Esophagus squamous epithelium (tissue), 5 donors: ENCODE data around the gene LRRC73. TPM values are rescaled to one million over a fixed set of nuclear protein-coding genes. Genes with fewer than 3 reads are reported as not detected.
A peak's percentile ranks its signal among the peaks of the same experiment; 100 is the strongest.

ENCODE experiments used
- DNase-seq: peaks from one replicate; lab custom pipeline; 2025; lab: John Stamatoyannopoulos, UW
- H3K27ac ChIP-seq, 4 donors: fragments of 200-600 bp; sonication (generic); one replicate each; pipeline ENCODE4 v1.5.1; 2016 to 2019; ENCODE audit warnings: mild to moderate bottlenecking in 1 of 4
- H3K27me3 ChIP-seq, 4 donors: fragments of 200-600 bp; sonication (generic); 1 replicate in 3 of 4; 2 replicates in 1 of 4; pipeline versions ENCODE4 v1.5.1 to v1.6.0; 2017 to 2021; ENCODE audit warnings: antibody characterized with exemption in 1 of 4
- H3K36me3 ChIP-seq, 3 donors: fragments of 200-600 bp; sonication (generic); one replicate each; pipeline ENCODE4 v1.5.1; 2016 to 2019
- H3K4me1 ChIP-seq, 3 donors: fragments of 200-600 bp; sonication (generic); one replicate each; pipeline ENCODE4 v1.5.1; 2017 to 2019
- H3K4me3 ChIP-seq, 4 donors: fragments of 200-600 bp; sonication (generic); 1 replicate in 3 of 4; 2 replicates in 1 of 4; pipeline ENCODE4 v1.5.1; 2016 to 2019; ENCODE audit warnings: mild to moderate bottlenecking in 2 of 4, moderate library complexity in 1 of 4
- H3K9me3 ChIP-seq, 3 donors: fragments of 200-600 bp; sonication (generic); one replicate each; pipeline ENCODE4 v1.5.1; 2016 to 2019
- CTCF ChIP-seq, 6 experiments: fragments of 450-650 bp in 4 of 6; fragments of 200-600 bp in 2 of 6; sonication (generic) in 2 of 6; IDR thresholded peaks; one replicate each; pipeline ENCODE4 v1.5.1; 2016 to 2019; ENCODE audit warnings: antibody characterized with exemption in 6 of 6, mild to moderate bottlenecking in 4 of 6, moderate library complexity in 4 of 6
- POLR2A ChIP-seq, 4 donors: fragments of 450-650 bp; IDR thresholded peaks; one replicate each; pipeline ENCODE4 v1.6.1; 2017; ENCODE audit warnings: antibody characterized with exemption in 4 of 4, mild to moderate bottlenecking in 4 of 4, moderate library complexity in 3 of 4
- WGBS, 2 donors: methylation state at CpG; one replicate each; pipeline ENCODE4 v1.1.5; 2018; 5-methylcytosine and 5-hydroxymethylcytosine counted together
- intact Hi-C: fragments of 100-400 bp; cut with DNase I; formaldehyde crosslinking; loops from one replicate; pipeline ENCODE4 v1.15.0; 2022
- total RNA-seq, 4 donors: library from RNA; depleted of rRNA; stranded (reverse); fragments of >200 nt; gene quantifications; one replicate each; pipeline ENCODE4 v1.1.0, GENCODE V29; 2016
- donor health status: DM: yes; HTN: yes; CAD: no.

Gene LRRC73
- total RNA-seq, 4 donors from 2014 or later: 0.38 to 0.83 (median 0.64) TPM; not detected in 1

GRCh38 chr6:43477235-43478007 is 32.7 kb downstream of the LRRC73 start, which contains the start of gene TJAP1:
Gene TJAP1, plus strand, starts transcription at chr6:43477570. Its CDS starts 21,432 bp downstream, at chr6:43499002.
- TF ChIP-seq POLR2A (IDR thresholded peaks at IDR 0.05) (peak in 3 of 4 donors; percentile 22 to 65 (median 42)), CTCF (IDR thresholded peaks at IDR 0.05) (no peak)
- peak; percentile 51 for DNase-seq
- Histone ChIP-seq H3K4me3 (peak within 1 kb of the TSS; percentile 71 to 86 (median 76)), H3K27ac (peak within 1 kb of the TSS; percentile 80 to 93 (median 88)), H3K36me3 (no peaks in the 10 kb centered on the region), H3K27me3 (peaks cover 0 to 19% (median 0%) of the 10 kb centered on the region in 4 donors), H3K9me3 (no peaks in the 10 kb centered on the region), H3K4me1 (peaks cover 0 to 56% (median 20%) of the 10 kb centered on the region in 3 donors)
- intact Hi-C loops: no loop called here
- WGBS, 2 donors: 1% methylated on average over 16 to 20 of the region's 34 CpGs

- 13 to 32% methylated on average over 2 of the region's 2 CpGs for WGBS, 2 donors
- H3K36me3 ChIP-seq: no peaks in the 10 kb centered on the region
- H3K27me3 ChIP-seq: peaks cover 0 to 19% (median 0%) of the 10 kb centered on the region in 4 donors
- no peaks in the 10 kb centered on the region for H3K9me3 ChIP-seq
- DNase-seq: no peak
- no peak for TF ChIP-seq CTCF (IDR thresholded peaks at IDR 0.05)
- TF ChIP-seq POLR2A (IDR thresholded peaks at IDR 0.05): no peak
- peak overlapping the region in 3 of 4 donors; percentile 75 to 86 (median 77) for H3K4me3 ChIP-seq
- intact Hi-C loops: no loop called here
- H3K4me1 ChIP-seq: peaks cover 0 to 49% (median 20%) of the 10 kb centered on the region in 3 donors
- peak overlapping the region in 3 of 4 donors; percentile 80 to 93 (median 88) for H3K27ac ChIP-seq
Observed at GRCh38 chr6:43476746-43477145, 33.4 kb downstream of the LRRC73 start.

GRCh38 chr6:43475516-43475915 is 34.6 kb downstream of the LRRC73 start:
- Histone ChIP-seq H3K4me3 (no peak overlapping the region), H3K27me3 (peaks cover 0 to 26% (median 0%) of the 10 kb centered on the region in 4 donors), H3K36me3 (no peaks in the 10 kb centered on the region), H3K4me1 (peaks cover 0 to 37% (median 20%) of the 10 kb centered on the region in 3 donors), H3K27ac (no peak overlapping the region), H3K9me3 (no peaks in the 10 kb centered on the region)
- WGBS, 2 donors: 85 to 98% methylated on average over 6 of the region's 6 CpGs
- TF ChIP-seq POLR2A (IDR thresholded peaks at IDR 0.05) (no peak), CTCF (IDR thresholded peaks at IDR 0.05) (no peak)
- no peak for DNase-seq
- intact Hi-C loops: no loop called here

- Histone ChIP-seq H3K9me3 (no peaks in the 10 kb centered on the region), H3K4me3 (no peak overlapping the region), H3K36me3 (no peaks in the 10 kb centered on the region), H3K27me3 (peaks cover 0 to 45% (median 0%) of the 10 kb centered on the region in 4 donors), H3K4me1 (peaks cover 0 to 19% (median 8%) of the 10 kb centered on the region in 3 donors), H3K27ac (no peak overlapping the region)
- no peak for TF ChIP-seq POLR2A (IDR thresholded peaks at IDR 0.05)
- TF ChIP-seq CTCF (IDR thresholded peaks at IDR 0.05): no peak
- DNase-seq: no peak
- intact Hi-C loops: no loop called here
- WGBS, 2 donors: 91 to 98% methylated on average over 4 of the region's 4 CpGs
Observed at GRCh38 chr6:43472515-43472914, 37.6 kb downstream of the LRRC73 start.

GRCh38 chr6:43471399-43471798 is 38.7 kb downstream of the LRRC73 start:
- WGBS, 2 donors: 10 to 50% methylated on average over 1 of the region's 1 CpG
- no peak for DNase-seq
- intact Hi-C loops: no loop called here

More at GRCh38 chr6:43471399-43471798, 38.7 kb downstream of the LRRC73 start:
- Histone ChIP-seq H3K4me1 (peaks cover 0 to 11% (median 4%) of the 10 kb centered on the region in 3 donors), H3K4me3 (no peak overlapping the region), H3K9me3 (no peaks in the 10 kb centered on the region), H3K27me3 (peaks cover 0 to 54% (median 0%) of the 10 kb centered on the region in 4 donors), H3K36me3 (no peaks in the 10 kb centered on the region), H3K27ac (no peak overlapping the region)
- no peak for TF ChIP-seq POLR2A (IDR thresholded peaks at IDR 0.05)
- TF ChIP-seq CTCF (IDR thresholded peaks at IDR 0.05): no peak
